ENCODE measurements around the gene DUOX2.

GRCh38 chr15:45105586-45105985 is 8.4 kb downstream of the DUOX2 start:
- TF ChIP-seq POLR2A (IDR thresholded peaks at IDR 0.05): no peak
- TF ChIP-seq, protein P1, sequence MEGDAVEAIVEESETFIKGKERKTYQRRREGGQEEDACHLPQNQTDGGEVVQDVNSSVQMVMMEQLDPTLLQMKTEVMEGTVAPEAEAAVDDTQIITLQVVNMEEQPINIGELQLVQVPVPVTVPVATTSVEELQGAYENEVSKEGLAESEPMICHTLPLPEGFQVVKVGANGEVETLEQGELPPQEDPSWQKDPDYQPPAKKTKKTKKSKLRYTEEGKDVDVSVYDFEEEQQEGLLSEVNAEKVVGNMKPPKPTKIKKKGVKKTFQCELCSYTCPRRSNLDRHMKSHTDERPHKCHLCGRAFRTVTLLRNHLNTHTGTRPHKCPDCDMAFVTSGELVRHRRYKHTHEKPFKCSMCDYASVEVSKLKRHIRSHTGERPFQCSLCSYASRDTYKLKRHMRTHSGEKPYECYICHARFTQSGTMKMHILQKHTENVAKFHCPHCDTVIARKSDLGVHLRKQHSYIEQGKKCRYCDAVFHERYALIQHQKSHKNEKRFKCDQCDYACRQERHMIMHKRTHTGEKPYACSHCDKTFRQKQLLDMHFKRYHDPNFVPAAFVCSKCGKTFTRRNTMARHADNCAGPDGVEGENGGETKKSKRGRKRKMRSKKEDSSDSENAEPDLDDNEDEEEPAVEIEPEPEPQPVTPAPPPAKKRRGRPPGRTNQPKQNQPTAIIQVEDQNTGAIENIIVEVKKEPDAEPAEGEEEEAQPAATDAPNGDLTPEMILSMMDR (IDR thresholded peaks at IDR 0.05): no peak

Data from testis (tissue), 2 donors.